Measurements from ENCODE around the gene ERGIC1. TPM values are rescaled to one million over a fixed set of nuclear protein-coding genes. Genes with fewer than 3 reads are reported as not detected.

The ERGIC1 gene
- total and polyA plus RNA-seq, 2 of the 13 experiments (the other 11 are each of a cell fraction or from before 2014, with no cell fraction given), result 78.5 to 184 TPM

DNA sequence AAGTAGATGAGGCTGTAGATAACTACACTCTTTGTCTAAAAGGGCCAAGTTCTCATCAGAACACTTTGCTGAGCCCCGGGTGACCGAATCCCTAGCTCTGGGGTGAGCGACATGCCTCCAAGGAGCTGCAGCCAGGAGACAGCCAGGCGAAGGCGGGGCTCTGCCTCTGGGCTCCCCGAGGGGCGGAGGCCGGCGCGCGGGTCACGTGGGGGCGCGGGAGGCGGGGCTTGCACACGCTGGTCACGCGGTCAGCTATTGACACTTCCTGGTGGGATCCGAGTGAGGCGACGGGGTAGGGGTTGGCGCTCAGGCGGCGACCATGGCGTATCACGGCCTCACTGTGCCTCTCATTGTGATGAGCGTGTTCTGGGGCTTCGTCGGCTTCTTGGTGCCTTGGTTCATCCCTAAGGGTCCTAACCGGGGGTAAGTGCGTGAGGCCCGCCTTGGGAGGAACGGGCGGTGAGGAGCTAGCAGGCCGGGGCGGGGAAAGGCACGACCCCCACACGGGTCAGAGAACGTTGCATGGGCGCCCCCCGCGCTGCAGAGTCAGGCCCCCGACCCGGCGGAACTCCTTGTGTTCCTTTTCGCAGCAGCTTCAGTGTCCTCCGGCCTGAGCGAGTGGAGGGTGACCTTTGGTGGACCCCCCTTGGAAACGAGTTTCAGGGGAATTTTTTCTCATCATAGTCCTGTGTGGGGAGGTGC, 149.6 kb downstream of the ERGIC1 start, which contains the start of gene ATP6V0E1 (continued):
- TF ChIP-seq, protein P1, sequence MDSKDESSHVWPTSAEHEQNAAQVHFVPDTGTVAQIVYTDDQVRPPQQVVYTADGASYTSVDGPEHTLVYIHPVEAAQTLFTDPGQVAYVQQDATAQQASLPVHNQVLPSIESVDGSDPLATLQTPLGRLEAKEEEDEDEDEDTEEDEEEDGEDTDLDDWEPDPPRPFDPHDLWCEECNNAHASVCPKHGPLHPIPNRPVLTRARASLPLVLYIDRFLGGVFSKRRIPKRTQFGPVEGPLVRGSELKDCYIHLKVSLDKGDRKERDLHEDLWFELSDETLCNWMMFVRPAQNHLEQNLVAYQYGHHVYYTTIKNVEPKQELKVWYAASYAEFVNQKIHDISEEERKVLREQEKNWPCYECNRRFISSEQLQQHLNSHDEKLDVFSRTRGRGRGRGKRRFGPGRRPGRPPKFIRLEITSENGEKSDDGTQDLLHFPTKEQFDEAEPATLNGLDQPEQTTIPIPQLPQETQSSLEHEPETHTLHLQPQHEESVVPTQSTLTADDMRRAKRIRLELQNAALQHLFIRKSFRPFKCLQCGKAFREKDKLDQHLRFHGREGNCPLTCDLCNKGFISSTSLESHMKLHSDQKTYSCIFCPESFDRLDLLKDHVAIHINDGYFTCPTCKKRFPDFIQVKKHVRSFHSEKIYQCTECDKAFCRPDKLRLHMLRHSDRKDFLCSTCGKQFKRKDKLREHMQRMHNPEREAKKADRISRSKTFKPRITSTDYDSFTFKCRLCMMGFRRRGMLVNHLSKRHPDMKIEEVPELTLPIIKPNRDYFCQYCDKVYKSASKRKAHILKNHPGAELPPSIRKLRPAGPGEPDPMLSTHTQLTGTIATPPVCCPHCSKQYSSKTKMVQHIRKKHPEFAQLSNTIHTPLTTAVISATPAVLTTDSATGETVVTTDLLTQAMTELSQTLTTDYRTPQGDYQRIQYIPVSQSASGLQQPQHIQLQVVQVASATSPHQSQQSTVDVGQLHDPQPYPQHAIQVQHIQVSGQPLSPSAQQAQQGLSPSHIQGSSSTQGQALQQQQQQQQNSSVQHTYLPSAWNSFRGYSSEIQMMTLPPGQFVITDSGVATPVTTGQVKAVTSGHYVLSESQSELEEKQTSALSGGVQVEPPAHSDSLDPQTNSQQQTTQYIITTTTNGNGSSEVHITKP (CRISPR knock-in tag; IDR thresholded peaks at IDR 0.05; ENCODE audit: low read depth), result no peak; the same call in 1 of the 2 replicates
- TF ChIP-seq FOXK2 (IDR thresholded peaks at IDR 0.05) (peak; percentile 66), PITX1 (CRISPR knock-in tag; IDR thresholded peaks at IDR 0.05) (no peak), ZSCAN9 (CRISPR knock-in tag; IDR thresholded peaks at IDR 0.05; ENCODE audit: borderline replicate concordance) (no peak), ZNF687 (CRISPR knock-in tag; IDR thresholded peaks at IDR 0.05) (peak; percentile 90), CEBPG (CRISPR knock-in tag; IDR thresholded peaks at IDR 0.05) (no peak), ZNF776 (CRISPR knock-in tag; IDR thresholded peaks at IDR 0.05) (no peak), RARA (CRISPR knock-in tag; IDR thresholded peaks at IDR 0.05) (peak; percentile 38), ZNF557 (CRISPR knock-in tag; IDR thresholded peaks at IDR 0.05) (no peak), ZNF615 (CRISPR knock-in tag; IDR thresholded peaks at IDR 0.05; ENCODE audit: borderline replicate concordance) (no peak), SNAPC5 (CRISPR knock-in tag; IDR thresholded peaks at IDR 0.05; ENCODE audit: borderline replicate concordance) (no peak), ATRX (CRISPR knock-in tag; IDR thresholded peaks at IDR 0.05; ENCODE audit: borderline replicate concordance) (no peak), TBL1XR1 (IDR thresholded peaks at IDR 0.05; ENCODE audit: borderline replicate concordance, low read length, partially characterized antibody) (no peak), ZNF780A (CRISPR knock-in tag; IDR thresholded peaks at IDR 0.05) (no peak), ZNF747 (CRISPR knock-in tag; IDR thresholded peaks at IDR 0.05; ENCODE audit: borderline replicate concordance) (no peak), ARID2 (CRISPR knock-in tag; IDR thresholded peaks at IDR 0.05; ENCODE audit: borderline replicate concordance) (no peak), ISX (CRISPR knock-in tag; conservative IDR thresholded peaks at IDR 0.05) (0 out of 2 replicates have a peak, but pooled peaks have one; percentile 47)
- TF ChIP-seq, protein P2, sequence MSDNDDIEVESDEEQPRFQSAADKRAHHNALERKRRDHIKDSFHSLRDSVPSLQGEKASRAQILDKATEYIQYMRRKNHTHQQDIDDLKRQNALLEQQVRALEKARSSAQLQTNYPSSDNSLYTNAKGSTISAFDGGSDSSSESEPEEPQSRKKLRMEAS (IDR thresholded peaks at IDR 0.05), result peak; percentile 91
- TF ChIP-seq, protein P3, sequence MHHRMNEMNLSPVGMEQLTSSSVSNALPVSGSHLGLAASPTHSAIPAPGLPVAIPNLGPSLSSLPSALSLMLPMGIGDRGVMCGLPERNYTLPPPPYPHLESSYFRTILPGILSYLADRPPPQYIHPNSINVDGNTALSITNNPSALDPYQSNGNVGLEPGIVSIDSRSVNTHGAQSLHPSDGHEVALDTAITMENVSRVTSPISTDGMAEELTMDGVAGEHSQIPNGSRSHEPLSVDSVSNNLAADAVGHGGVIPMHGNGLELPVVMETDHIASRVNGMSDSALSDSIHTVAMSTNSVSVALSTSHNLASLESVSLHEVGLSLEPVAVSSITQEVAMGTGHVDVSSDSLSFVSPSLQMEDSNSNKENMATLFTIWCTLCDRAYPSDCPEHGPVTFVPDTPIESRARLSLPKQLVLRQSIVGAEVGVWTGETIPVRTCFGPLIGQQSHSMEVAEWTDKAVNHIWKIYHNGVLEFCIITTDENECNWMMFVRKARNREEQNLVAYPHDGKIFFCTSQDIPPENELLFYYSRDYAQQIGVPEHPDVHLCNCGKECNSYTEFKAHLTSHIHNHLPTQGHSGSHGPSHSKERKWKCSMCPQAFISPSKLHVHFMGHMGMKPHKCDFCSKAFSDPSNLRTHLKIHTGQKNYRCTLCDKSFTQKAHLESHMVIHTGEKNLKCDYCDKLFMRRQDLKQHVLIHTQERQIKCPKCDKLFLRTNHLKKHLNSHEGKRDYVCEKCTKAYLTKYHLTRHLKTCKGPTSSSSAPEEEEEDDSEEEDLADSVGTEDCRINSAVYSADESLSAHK (CRISPR knock-in tag; IDR thresholded peaks at IDR 0.05; ENCODE audit: borderline replicate concordance), result no peak
